HCT116 (cell line): ENCODE data around the gene GFER. TPM values are rescaled to one million over a fixed set of nuclear protein-coding genes. Genes with fewer than 3 reads are reported as not detected.

Experiments
- ATAC-seq: fragments of 200-7000 bp; cut with Tn5 transposase; 2 replicates; pipeline ENCODE4 v1.9.1; 2020; ENCODE audit warnings: mild to moderate bottlenecking, moderate library complexity
- BruUV-seq: library from RNA; stranded (reverse); fragments of 400-500 nt; replicated peaks from 2 replicates; lab custom pipeline; 2021; lab: Mats Ljungman, UMichigan
- CTCF ChIA-PET: fragments of 300-600 bp; sonication (Branson Sonifier 250); formaldehyde crosslinking; loops from one replicate; lab custom pipeline; 2021; ENCODE audit warnings: antibody characterized with exemption; lab: Charles Lee
- POLR2A ChIA-PET: fragments of 300-600, 350-600 bp; sonication (Branson Sonifier 250); formaldehyde crosslinking; loops from one replicate; lab custom pipeline; 2021; ENCODE audit warnings: antibody characterized with exemption; lab: Charles Lee
- RAD21 ChIA-PET, 2 experiments: fragments of 300-600 bp; sonication (Branson Sonifier 250); formaldehyde crosslinking; loops; one replicate each; lab custom pipeline; 2023; ENCODE audit warnings: low total read pairs in 2 of 2; ENCODE audit not compliant: uncharacterized antibody in 2 of 2, unreplicated experiment in 2 of 2, low non-redundant PET in 1 of 2; lab: Charles Lee
- DNase-seq: peaks from one replicate; pipeline ENCODE4 v3.0.0-alpha.2; 2010; ENCODE audit warnings: low read depth, low spot score
- H2AFZ ChIP-seq: fragments of 200-600 bp; shearing (Covaris generic), sonication (generic); 2 replicates; pipeline ENCODE4 v1.6.1; 2017; ENCODE audit warnings: low read depth, mixed run types, mixed read lengths, antibody characterized with exemption, low read length; ENCODE audit not compliant: poor library complexity, severe bottlenecking
- H3K27ac ChIP-seq: 2 replicates; pipeline ENCODE4 v1.5.1; 2012; ENCODE audit warnings: low read depth, low read length
- H3K27me3 ChIP-seq: fragments of 200-600 bp; sonication (generic); 2 replicates; pipeline ENCODE4 v1.6.1; 2016; ENCODE audit warnings: mixed run types, low read length, mixed read lengths; ENCODE audit not compliant: insufficient read depth
- H3K36me3 ChIP-seq, 2 experiments: fragments of 200-500 bp in 1 of 2; fragments of 200-600 bp in 1 of 2; sonication (Bioruptor generic) in 1 of 2; sonication (generic) in 1 of 2; 2 replicates each; pipeline versions ENCODE4 v1.5.1 to v1.6.1; 2014 to 2016; ENCODE audit warnings: low read length in 2 of 2, inconsistent platforms in 1 of 2, mixed read lengths in 1 of 2, mixed run types in 1 of 2; ENCODE audit not compliant: insufficient read depth in 2 of 2, control insufficient read depth in 1 of 2
- H3K4me1 ChIP-seq, 2 experiments: fragments of 200-600 bp in 1 of 2; sonication (generic) in 1 of 2; 2 replicates each; pipeline versions ENCODE4 v1.5.1 to v1.6.1; 2012 to 2017; ENCODE audit warnings: low read length in 2 of 2, inconsistent platforms in 1 of 2, mild to moderate bottlenecking in 1 of 2, mixed read lengths in 1 of 2, mixed run types in 1 of 2, moderate library complexity in 1 of 2; ENCODE audit not compliant: insufficient read depth in 2 of 2, control insufficient read depth in 1 of 2
- H3K4me2 ChIP-seq: fragments of 200-600 bp; sonication (generic); 2 replicates; pipeline ENCODE4 v1.6.1; 2017; ENCODE audit warnings: mixed run types, low read length, mixed read lengths
- H3K4me3 ChIP-seq, 2 experiments: fragments of 200-600 bp in 1 of 2; sonication (generic) in 1 of 2; replicated peaks in 1 of 2; 2 replicates each; pipeline ENCODE4 v1.5.1; 2011 to 2016; ENCODE audit warnings: low read length in 2 of 2, control low read depth in 1 of 2, low read depth in 1 of 2, mild to moderate bottlenecking in 1 of 2, mixed read lengths in 1 of 2, mixed run types in 1 of 2
- H3K79me2 ChIP-seq: fragments of 200-600 bp; sonication (generic); 2 replicates; pipeline ENCODE4 v1.6.1; 2017; ENCODE audit warnings: mild to moderate bottlenecking, mixed run types, low read length, moderate library complexity, mixed read lengths; ENCODE audit not compliant: insufficient read depth
- H3K9ac ChIP-seq: fragments of 200-600 bp; sonication (generic); 2 replicates; pipeline ENCODE4 v1.6.1; 2016; ENCODE audit warnings: low read length, mixed read lengths
- H3K9me2 ChIP-seq: fragments of 200-600 bp; sonication (generic), shearing (Covaris generic); 2 replicates; pipeline ENCODE4 v1.6.1; 2017; ENCODE audit warnings: mixed run types, mild to moderate bottlenecking, moderate library complexity; ENCODE audit not compliant: insufficient read depth
- H3K9me3 ChIP-seq, 2 experiments: fragments of 200-500 bp in 1 of 2; fragments of 200-600 bp in 1 of 2; sonication (Bioruptor generic) in 1 of 2; sonication (generic) in 1 of 2; 2 replicates each; pipeline ENCODE4 v1.6.1; 2014 to 2017; ENCODE audit warnings: low read length in 2 of 2, mixed read lengths in 2 of 2, inconsistent platforms in 1 of 2, low read depth in 1 of 2, mild to moderate bottlenecking in 1 of 2, mixed run types in 1 of 2, moderate library complexity in 1 of 2; ENCODE audit not compliant: control insufficient read depth in 1 of 2, insufficient read depth in 1 of 2
- H4K20me1 ChIP-seq: fragments of 200-600 bp; sonication (generic), shearing (Covaris generic); 2 replicates; pipeline ENCODE4 v1.6.1; 2017; ENCODE audit warnings: mixed run types, mild to moderate bottlenecking, moderate library complexity; ENCODE audit not compliant: insufficient read depth
- ATF3 ChIP-seq: IDR thresholded peaks from 2 replicates; pipeline ENCODE4 v1.6.1; 2012
- CBX3 ChIP-seq: IDR thresholded peaks from 2 replicates; pipeline ENCODE4 v1.6.1; 2012; ENCODE audit warnings: low read depth
- CEBPB ChIP-seq: IDR thresholded peaks from 2 replicates; pipeline ENCODE4 v1.6.1; 2012; ENCODE audit warnings: low read depth
- ELF1 ChIP-seq: IDR thresholded peaks from 2 replicates; pipeline ENCODE4 v1.6.1; 2012; ENCODE audit warnings: low read depth, borderline replicate concordance
- EZH2 ChIP-seq: fragments of 200-600 bp; sonication (generic); IDR thresholded peaks from 2 replicates; pipeline ENCODE4 v1.6.1; 2017; ENCODE audit warnings: antibody characterized with exemption, mixed run types
- EZH2phosphoT487 ChIP-seq: fragments of 200-600 bp; IDR thresholded peaks from 2 replicates; pipeline ENCODE4 v1.6.1; 2018; ENCODE audit warnings: antibody characterized with exemption, borderline replicate concordance
- FOSL1 ChIP-seq: IDR thresholded peaks from 2 replicates; pipeline ENCODE4 v1.6.1; 2012; ENCODE audit warnings: low read depth
- JUND ChIP-seq: IDR thresholded peaks from 2 replicates; pipeline ENCODE4 v1.6.1; 2012
- POLR2A ChIP-seq: IDR thresholded peaks from 2 replicates; pipeline ENCODE4 v1.7.0; 2011; ENCODE audit warnings: borderline replicate concordance; ENCODE audit not compliant: insufficient read depth, insufficient read length; ENCODE audit errors: extremely low read depth
- POLR2AphosphoS5 ChIP-seq: IDR thresholded peaks from 2 replicates; pipeline ENCODE4 v1.6.1; 2011; ENCODE audit warnings: mild to moderate bottlenecking, low read depth, low read length, moderate library complexity
- REST ChIP-seq: IDR thresholded peaks from 2 replicates; pipeline ENCODE4 v1.6.1; 2012; ENCODE audit warnings: low read depth
- SIN3A ChIP-seq: IDR thresholded peaks from 2 replicates; pipeline ENCODE4 v1.6.1; 2012; ENCODE audit warnings: low read depth
- SP1 ChIP-seq: IDR thresholded peaks from 2 replicates; pipeline ENCODE4 v1.6.1; 2012; ENCODE audit warnings: low read depth
- SRF ChIP-seq: IDR thresholded peaks from 2 replicates; pipeline ENCODE4 v1.6.1; 2012; ENCODE audit warnings: low read depth
- TCF7L2 ChIP-seq: IDR thresholded peaks from 2 replicates; pipeline ENCODE4 v1.7.0; 2011; ENCODE audit warnings: borderline replicate concordance, inconsistent platforms; ENCODE audit not compliant: insufficient read depth, insufficient read length; ENCODE audit errors: extremely low read depth
- YY1 ChIP-seq: IDR thresholded peaks from 2 replicates; pipeline ENCODE4 v1.6.1; 2011; ENCODE audit warnings: low read length, low read depth, moderate library complexity, mild to moderate bottlenecking; ENCODE audit not compliant: insufficient replicate concordance; ENCODE audit errors: extremely low read depth
- ZBTB33 ChIP-seq: IDR thresholded peaks from 2 replicates; pipeline ENCODE4 v1.6.1; 2011; ENCODE audit warnings: mild to moderate bottlenecking, low read length, moderate library complexity; ENCODE audit not compliant: insufficient replicate concordance; ENCODE audit errors: extremely low read depth
- ZFX ChIP-seq: fragments of 450-650 bp; IDR thresholded peaks from 2 replicates; pipeline ENCODE4 v1.6.1; 2017
- ZNF274 ChIP-seq: fragments of 200-500 bp; sonication (Bioruptor generic); IDR thresholded peaks from 2 replicates; pipeline ENCODE4 v1.6.1; 2014; ENCODE audit warnings: mild to moderate bottlenecking, low read depth, low read length, inconsistent platforms
- intact Hi-C: fragments of 100-400 bp; cut with micrococcal nuclease; formaldehyde crosslinking; loops from 2 replicates; pipeline ENCODE4 v1.10.0; 2022
- total RNA-seq: library from RNA; stranded (reverse); gene quantifications from one replicate; pipeline ENCODE4 v1.2.1, GENCODE V29; 2021; ENCODE audit not compliant: unreplicated experiment

Gene GFER
- total RNA-seq, 1 experiment from 2014 or later, result 47.3 TPM

- ChIA-PET RAD21 (interaction anchor here in 1 of 2 experiments (0.9 kb wide), 1 partner anchor 10 kb away, joined by 3 read pairs; no protein-coding TSS in a partner anchor), POLR2A (interaction anchor here (1.3 to 1.9 kb wide), 3 partner anchors 15 to 22 kb away, joined by 3 to 9 read pairs (median 8); partner anchors contain the start of gene RPS2), CTCF (interaction anchor here (1.1 kb wide), 1 partner anchor 19 kb away, joined by 5 read pairs; no protein-coding TSS in a partner anchor)
- TSS peak; percentile 68 for BruUV-seq
- intact Hi-C loops, result no loop called here
- H3K9me3 ChIP-seq, result no peaks in the 10 kb centered on the region
- DNase-seq (no peak), ATAC-seq (0 out of 2 replicates have a peak, but pooled peaks have one; percentile 1)
- peaks cover 5 to 6% of the 10 kb centered on the region in 2 experiments; a peak in 3 of 4 replicates for H3K36me3 ChIP-seq
- H3K27ac ChIP-seq, result peak overlapping the region; percentile 61
- H3K27me3 ChIP-seq, result no peaks in the 10 kb centered on the region
- H3K9ac ChIP-seq, result peak overlapping the region; percentile 82
- no peaks in the 10 kb centered on the region for H3K79me2 ChIP-seq
- H3K4me2 ChIP-seq, result peak overlapping the region; percentile 100
- no peaks in the 10 kb centered on the region for H4K20me1 ChIP-seq
- H3K4me3 ChIP-seq, result peak overlapping the region; percentile 86 to 87
- H3K9me2 ChIP-seq, result no peaks in the 10 kb centered on the region
- peaks cover 14 to 26% of the 10 kb centered on the region in 2 experiments for H3K4me1 ChIP-seq
- H2AFZ ChIP-seq, result no peak overlapping the region
- TF ChIP-seq JUND (no peak), TCF7L2 (no peak), ZFX (no peak), POLR2A (no peak), SRF (no peak), YY1 (no peak), ZNF274 (no peak), CEBPB (no peak), EZH2phosphoT487 (no peak), SP1 (no peak), SIN3A (no peak), POLR2AphosphoS5 (no peak), REST (no peak), FOSL1 (no peak), CBX3 (no peak), EZH2 (no peak), ZBTB33 (no peak), ATF3 (no peak), ELF1 (no peak)
These were observed 41.8 kb upstream of the GFER start for GRCh38 chr16:1942047-1942809.
